OCI-M1 (cell line): ENCODE measurements around the gene ASB13.

Experiments used
- DNase-seq: peaks from one replicate; lab custom pipeline; 2025; lab: John Stamatoyannopoulos, UW

Gene ASB13

GRCh38 chr10:5666008-5666840, at the start of gene ASB13:
Gene ASB13 (minus strand): TSS chr10:5666595. CDS start chr10:5666551, 44 bp downstream.
- peak; percentile 75 for DNase-seq

GRCh38 chr10:5711642-5712041, 45.2 kb upstream of the ASB13 start:
- DNase-seq = no peak

GRCh38 chr10:5710859-5711258, 44.5 kb upstream of the ASB13 start:
- peak; percentile 62 for DNase-seq

- DNase-seq = no peak
These were observed 43.5 kb upstream of the ASB13 start for GRCh38 chr10:5709865-5710264.

- no peak for DNase-seq
These were observed 42.0 kb upstream of the ASB13 start for GRCh38 chr10:5708356-5708755.

GRCh38 chr10:5698062-5698461, 31.7 kb upstream of the ASB13 start:
- DNase-seq = peak; percentile 31

GRCh38 chr10:5697342-5697741, 30.9 kb upstream of the ASB13 start:
- DNase-seq = peak; percentile 35

- no peak for DNase-seq
These were observed 28.2 kb upstream of the ASB13 start for GRCh38 chr10:5694573-5694972.

- no peak for DNase-seq
These were observed 26.3 kb upstream of the ASB13 start for GRCh38 chr10:5692461-5693358.

- DNase-seq = no peak
These were observed 25.4 kb upstream of the ASB13 start for GRCh38 chr10:5691786-5692185.

GRCh38 chr10:5688587-5688986, 22.2 kb upstream of the ASB13 start:
- DNase-seq = no peak

- peak; percentile 68 for DNase-seq
These were observed 19.4 kb upstream of the ASB13 start for GRCh38 chr10:5685764-5686240.

GRCh38 chr10:5684971-5685763, 18.8 kb upstream of the ASB13 start:
- peak; percentile 87 for DNase-seq

- DNase-seq = peak; percentile 99
These were observed 18.0 kb upstream of the ASB13 start, which contains the start of gene TASOR2 for GRCh38 chr10:5684318-5684970. Gene TASOR2 (plus strand): TSS chr10:5684838. CDS start chr10:5720643, 35,805 bp downstream.

- peak; percentile 28 for DNase-seq
These were observed 16.7 kb upstream of the ASB13 start for GRCh38 chr10:5683065-5683464.

- DNase-seq = no peak
These were observed 15.5 kb upstream of the ASB13 start for GRCh38 chr10:5681930-5682329.

GRCh38 chr10:5679606-5680005, 13.2 kb upstream of the ASB13 start:
- no peak for DNase-seq

- DNase-seq = no peak
These were observed 12.6 kb upstream of the ASB13 start for GRCh38 chr10:5679037-5679435.

GRCh38 chr10:5678397-5679036, 12.1 kb upstream of the ASB13 start:
- no peak for DNase-seq

GRCh38 chr10:5670662-5671375, 4.4 kb upstream of the ASB13 start:
- no peak for DNase-seq
